Activated B cell treated with CpG ODN at 0.5 μM for 24 hours (primary cell): ENCODE results near the gene DNA2. TPM values are rescaled to one million over a fixed set of nuclear protein-coding genes. Genes with fewer than 3 reads are reported as not detected.

ENCODE experiments used
- ATAC-seq: fragments of 200-7000 bp; cut with Tn5 transposase; one replicate; pipeline ENCODE4 v1.10.0; 2021; ENCODE audit warnings: low read depth, mild to moderate bottlenecking, moderate library complexity
- CTCF ChIA-PET: fragments of 350-600 bp; sonication (Branson Sonifier 250); formaldehyde crosslinking; loops from one replicate; lab custom pipeline; 2021; ENCODE audit warnings: antibody characterized with exemption; lab: Charles Lee
- POLR2A ChIA-PET: fragments of 350-600 bp; sonication (Branson Sonifier 250); formaldehyde crosslinking; loops from one replicate; lab custom pipeline; 2021; ENCODE audit warnings: antibody characterized with exemption; lab: Charles Lee
- DNase-seq: peaks from one replicate; pipeline ENCODE4 v3.0.0; 2022
- H3K27ac Mint-ChIP-seq: one replicate; pipeline ENCODE4 v1.8.0; 2020; ENCODE audit warnings: mixed read lengths
- H3K27me3 Mint-ChIP-seq: one replicate; pipeline ENCODE4 v1.8.0; 2021; ENCODE audit warnings: mixed read lengths
- H3K36me3 Mint-ChIP-seq: one replicate; pipeline ENCODE4 v1.8.0; 2021; ENCODE audit warnings: low read depth, mixed read lengths
- H3K4me1 Mint-ChIP-seq: one replicate; pipeline ENCODE4 v1.8.0; 2021; ENCODE audit warnings: mixed read lengths
- H3K4me3 Mint-ChIP-seq: one replicate; pipeline ENCODE4 v1.8.0; 2020; ENCODE audit warnings: mild to moderate bottlenecking, mixed read lengths
- H3K9me3 Mint-ChIP-seq: one replicate; pipeline ENCODE4 v1.8.0; 2020; ENCODE audit warnings: mixed read lengths
- intact Hi-C: fragments of 100-400 bp; cut with micrococcal nuclease; formaldehyde crosslinking; loops from one replicate; pipeline ENCODE4 v1.15.1; 2024
- total RNA-seq: library from RNA; stranded (reverse); gene quantifications from 2 replicates; pipeline ENCODE4 v1.2.3, GENCODE V29; 2022
- TF ChIP-seq, protein P1 (sequence below): fragments of 200-600 bp; IDR thresholded peaks from one replicate; pipeline ENCODE4 v1.8.0; 2022; ENCODE audit warnings: antibody characterized with exemption, mild to moderate bottlenecking

Gene DNA2
- total RNA-seq, 1 donor from 2014 or later, result 8.1 TPM

GRCh38 chr10:68367121-68367520 lies 104.7 kb downstream of the DNA2 start:
- no peak overlapping the region for H3K4me3 Mint-ChIP-seq
- POLR2A ChIA-PET, result no interaction called here

DNA sequence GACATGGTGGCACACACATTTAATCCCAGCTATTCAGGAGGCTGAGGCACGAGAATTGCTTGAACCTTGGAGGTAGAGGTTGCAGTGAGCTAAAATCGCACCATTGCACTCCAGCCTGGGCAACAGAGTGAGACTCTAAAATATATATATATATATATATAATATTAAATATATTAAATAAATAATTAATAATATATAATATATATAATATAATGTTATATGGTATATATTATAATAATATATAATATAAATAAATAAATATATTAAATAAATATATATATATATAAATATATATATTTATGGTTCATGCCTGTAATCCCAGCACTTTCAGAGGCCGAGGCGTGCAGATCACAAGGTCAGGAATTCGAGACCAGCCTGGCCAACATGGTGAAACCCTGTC lies 105.2 kb downstream of the DNA2 start:
- no peaks in the 10 kb centered on the region for H3K27me3 Mint-ChIP-seq
- POLR2A ChIA-PET, result no interaction called here
- intact Hi-C loops, result no loop called here
- no peak for ATAC-seq
- H3K4me1 Mint-ChIP-seq, result peaks cover 5% of the 10 kb centered on the region
- TF ChIP-seq, protein P1, sequence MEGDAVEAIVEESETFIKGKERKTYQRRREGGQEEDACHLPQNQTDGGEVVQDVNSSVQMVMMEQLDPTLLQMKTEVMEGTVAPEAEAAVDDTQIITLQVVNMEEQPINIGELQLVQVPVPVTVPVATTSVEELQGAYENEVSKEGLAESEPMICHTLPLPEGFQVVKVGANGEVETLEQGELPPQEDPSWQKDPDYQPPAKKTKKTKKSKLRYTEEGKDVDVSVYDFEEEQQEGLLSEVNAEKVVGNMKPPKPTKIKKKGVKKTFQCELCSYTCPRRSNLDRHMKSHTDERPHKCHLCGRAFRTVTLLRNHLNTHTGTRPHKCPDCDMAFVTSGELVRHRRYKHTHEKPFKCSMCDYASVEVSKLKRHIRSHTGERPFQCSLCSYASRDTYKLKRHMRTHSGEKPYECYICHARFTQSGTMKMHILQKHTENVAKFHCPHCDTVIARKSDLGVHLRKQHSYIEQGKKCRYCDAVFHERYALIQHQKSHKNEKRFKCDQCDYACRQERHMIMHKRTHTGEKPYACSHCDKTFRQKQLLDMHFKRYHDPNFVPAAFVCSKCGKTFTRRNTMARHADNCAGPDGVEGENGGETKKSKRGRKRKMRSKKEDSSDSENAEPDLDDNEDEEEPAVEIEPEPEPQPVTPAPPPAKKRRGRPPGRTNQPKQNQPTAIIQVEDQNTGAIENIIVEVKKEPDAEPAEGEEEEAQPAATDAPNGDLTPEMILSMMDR, result no peak
- H3K36me3 Mint-ChIP-seq, result peaks cover 42% of the 10 kb centered on the region
- H3K27ac Mint-ChIP-seq, result no peak overlapping the region
- no peak for DNase-seq
- CTCF ChIA-PET, result no interaction called here
- peaks cover 5% of the 10 kb centered on the region for H3K9me3 Mint-ChIP-seq
- H3K4me3 Mint-ChIP-seq, result no peak overlapping the region

More at GRCh38 chr10:68367121-68367520, 104.7 kb downstream of the DNA2 start:
- H3K36me3 Mint-ChIP-seq, result peaks cover 42% of the 10 kb centered on the region
- peaks cover 5% of the 10 kb centered on the region for H3K9me3 Mint-ChIP-seq
- DNase-seq (no peak), ATAC-seq (no peak)
- H3K27ac Mint-ChIP-seq, result no peak overlapping the region
- TF ChIP-seq, protein P1, result no peak
- CTCF ChIA-PET, result no interaction called here
- no peaks in the 10 kb centered on the region for H3K27me3 Mint-ChIP-seq
- H3K4me1 Mint-ChIP-seq, result peaks cover 5% of the 10 kb centered on the region
- intact Hi-C loops, result no loop called here

DNA sequence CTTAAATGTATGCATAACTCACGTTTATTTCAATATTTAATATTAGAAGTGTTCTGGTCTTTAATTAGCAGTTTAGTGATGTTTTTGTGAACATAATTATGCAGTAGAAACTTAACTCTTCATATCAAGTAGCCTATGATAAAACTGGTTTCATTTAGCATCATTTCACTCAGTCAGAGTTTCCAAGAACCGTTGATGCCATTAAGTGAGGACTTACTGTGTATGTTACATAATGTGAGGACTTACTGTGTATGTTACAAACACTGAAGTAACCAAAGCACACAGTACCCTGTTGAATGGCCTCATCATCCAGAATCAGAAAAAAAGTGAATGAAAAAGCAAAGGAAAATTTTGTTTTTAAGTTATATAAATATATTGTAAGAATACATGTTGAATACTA lies 106.2 kb downstream of the DNA2 start:
- peaks cover 3% of the 10 kb centered on the region for H3K9me3 Mint-ChIP-seq
- CTCF ChIA-PET, result no interaction called here
- no peak for DNase-seq
- POLR2A ChIA-PET, result no interaction called here
- H3K4me1 Mint-ChIP-seq, result peaks cover 5% of the 10 kb centered on the region
- H3K36me3 Mint-ChIP-seq, result peaks cover 41% of the 10 kb centered on the region
- no peak overlapping the region for H3K4me3 Mint-ChIP-seq
- H3K27ac Mint-ChIP-seq, result no peak overlapping the region
- H3K27me3 Mint-ChIP-seq, result no peaks in the 10 kb centered on the region
- ATAC-seq, result no peak
- TF ChIP-seq, protein P1, result no peak
- intact Hi-C loops, result no loop called here

- intact Hi-C loops, result no loop called here
- Mint-ChIP-seq H3K27ac (no peak overlapping the region), H3K4me1 (peaks cover 5% of the 10 kb centered on the region), H3K27me3 (no peaks in the 10 kb centered on the region), H3K9me3 (no peaks in the 10 kb centered on the region), H3K4me3 (no peak overlapping the region), H3K36me3 (peaks cover 35% of the 10 kb centered on the region)
- no peak for ATAC-seq
- POLR2A ChIA-PET, result interaction anchor here (1.4 kb wide), 1 partner anchor 32 kb away, joined by 5 read pairs; the partner anchor contains the start of gene HNRNPH3
- CTCF ChIA-PET, result interaction anchor here (0.9 kb wide), 1 partner anchor 43 kb away, joined by 3 read pairs; the partner anchor contains the start of gene RUFY2
- TF ChIP-seq, protein P1, result no peak
- no peak for DNase-seq
Measured at GRCh38 chr10:68364101-68364886, 107.5 kb downstream of the DNA2 start.

Other genes starting within 250 kb of the DNA2 start
- gene ATOH7, start 239.9 kb downstream of the DNA2 start, total RNA-seq, result not detected in 2 replicates
- gene HNRNPH3, start 139.9 kb downstream of the DNA2 start, total RNA-seq, result 101 and 113 TPM in 2 replicates
- gene PBLD, start 139.0 kb downstream of the DNA2 start, total RNA-seq, result 2.0 and 4.7 TPM in 2 replicates
- gene RUFY2, start 64.7 kb downstream of the DNA2 start, total RNA-seq, result 23.1 and 28.5 TPM in 2 replicates
- gene SLC25A16, start 55.5 kb upstream of the DNA2 start, total RNA-seq, result 16.1 and 22.9 TPM in 2 replicates
- 0.54 and 0.69 TPM in 2 replicates for gene TET1, start 88.4 kb upstream of the DNA2 start, total RNA-seq
- 88.2 and 98.8 TPM in 2 replicates for gene CCAR1, start 249.3 kb upstream of the DNA2 start, total RNA-seq